ENCODE results near the gene AHCYL2. TPM values are rescaled to one million over a fixed set of nuclear protein-coding genes. Genes with fewer than 3 reads are reported as not detected.
A peak's percentile ranks its signal among the peaks of the same experiment; 100 is the strongest.

AHCYL2 gene
- polyA plus RNA-seq, 1 donor from 2014 or later = 5.5 TPM

- no peaks in the 10 kb centered on the region for H3K36me3 Mint-ChIP-seq
- H3K27ac Mint-ChIP-seq = no peak overlapping the region
- H3K4me1 Mint-ChIP-seq = peaks cover 4 to 7% (median 6%) of the 10 kb centered on the region in 3 donors
- H3K27me3 Mint-ChIP-seq = no peaks in the 10 kb centered on the region
- no peaks in the 10 kb centered on the region for H3K9me3 Mint-ChIP-seq
- no peak overlapping the region for H3K4me3 Mint-ChIP-seq
Measured at GRCh38 chr7:129376778-129377700, 152.2 kb downstream of the AHCYL2 start.

GRCh38 chr7:129381710-129382484 lies 157.1 kb downstream of the AHCYL2 start:
- Mint-ChIP-seq H3K4me3 (no peak overlapping the region), H3K27ac (no peak overlapping the region), H3K36me3 (peaks cover 4% of the 10 kb centered on the region), H3K27me3 (no peaks in the 10 kb centered on the region), H3K9me3 (no peaks in the 10 kb centered on the region), H3K4me1 (peaks cover 2 to 5% (median 3%) of the 10 kb centered on the region in 3 donors)

- Mint-ChIP-seq H3K9me3 (no peaks in the 10 kb centered on the region), H3K27me3 (no peaks in the 10 kb centered on the region), H3K4me3 (no peak overlapping the region), H3K36me3 (peaks cover 7% of the 10 kb centered on the region), H3K27ac (peak overlapping the region in 1 of 3 donors; percentile 36), H3K4me1 (peaks cover 0 to 2% (median 1%) of the 10 kb centered on the region in 3 donors)
Measured at GRCh38 chr7:129383542-129384132, 158.8 kb downstream of the AHCYL2 start.

DNA sequence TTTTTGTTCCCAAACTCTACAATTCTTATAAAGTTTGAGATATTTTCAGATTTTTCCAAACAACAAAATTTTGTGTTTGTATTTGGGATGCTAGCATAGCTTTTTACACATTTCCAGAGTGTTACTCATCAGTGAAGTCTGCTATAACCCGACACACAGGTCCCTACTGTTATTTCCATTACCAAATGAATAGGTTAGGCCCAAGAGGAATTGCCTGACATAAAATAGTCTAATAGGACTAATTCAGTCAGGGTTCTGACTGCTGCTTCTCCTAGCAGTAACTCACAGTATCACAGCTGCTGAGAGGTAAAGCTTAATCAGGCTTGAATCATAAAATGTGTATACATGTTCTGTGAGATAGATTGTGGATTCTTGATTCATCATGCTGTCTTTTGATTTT lies 160.3 kb downstream of the AHCYL2 start:
- Mint-ChIP-seq H3K9me3 (no peaks in the 10 kb centered on the region), H3K27me3 (no peaks in the 10 kb centered on the region), H3K27ac (no peak overlapping the region), H3K4me3 (no peak overlapping the region), H3K4me1 (peaks cover 0 to 2% (median 1%) of the 10 kb centered on the region in 3 donors), H3K36me3 (peaks cover 7% of the 10 kb centered on the region)

GRCh38 chr7:129385598-129385997 lies 160.8 kb downstream of the AHCYL2 start:
- no peaks in the 10 kb centered on the region for H3K9me3 Mint-ChIP-seq

GRCh38 chr7:129386506-129386905 lies 161.7 kb downstream of the AHCYL2 start:
- Mint-ChIP-seq H3K4me3 (no peak overlapping the region), H3K36me3 (peaks cover 7% of the 10 kb centered on the region), H3K9me3 (no peaks in the 10 kb centered on the region), H3K27me3 (no peaks in the 10 kb centered on the region), H3K4me1 (peaks cover 0 to 2% (median 1%) of the 10 kb centered on the region in 3 donors), H3K27ac (no peak overlapping the region)

More at GRCh38 chr7:129385598-129385997, 160.8 kb downstream of the AHCYL2 start:
- Mint-ChIP-seq H3K4me3 (no peak overlapping the region), H3K27ac (no peak overlapping the region), H3K36me3 (peaks cover 7% of the 10 kb centered on the region), H3K4me1 (peaks cover 0 to 2% (median 1%) of the 10 kb centered on the region in 3 donors), H3K27me3 (no peaks in the 10 kb centered on the region)

GRCh38 chr7:129387537-129387936 lies 162.7 kb downstream of the AHCYL2 start:
- H3K9me3 Mint-ChIP-seq = no peaks in the 10 kb centered on the region
- peaks cover 0 to 2% (median 1%) of the 10 kb centered on the region in 3 donors for H3K4me1 Mint-ChIP-seq
- no peak overlapping the region for H3K27ac Mint-ChIP-seq
- peaks cover 7% of the 10 kb centered on the region for H3K36me3 Mint-ChIP-seq
- no peak overlapping the region for H3K4me3 Mint-ChIP-seq
- H3K27me3 Mint-ChIP-seq = no peaks in the 10 kb centered on the region

DNA sequence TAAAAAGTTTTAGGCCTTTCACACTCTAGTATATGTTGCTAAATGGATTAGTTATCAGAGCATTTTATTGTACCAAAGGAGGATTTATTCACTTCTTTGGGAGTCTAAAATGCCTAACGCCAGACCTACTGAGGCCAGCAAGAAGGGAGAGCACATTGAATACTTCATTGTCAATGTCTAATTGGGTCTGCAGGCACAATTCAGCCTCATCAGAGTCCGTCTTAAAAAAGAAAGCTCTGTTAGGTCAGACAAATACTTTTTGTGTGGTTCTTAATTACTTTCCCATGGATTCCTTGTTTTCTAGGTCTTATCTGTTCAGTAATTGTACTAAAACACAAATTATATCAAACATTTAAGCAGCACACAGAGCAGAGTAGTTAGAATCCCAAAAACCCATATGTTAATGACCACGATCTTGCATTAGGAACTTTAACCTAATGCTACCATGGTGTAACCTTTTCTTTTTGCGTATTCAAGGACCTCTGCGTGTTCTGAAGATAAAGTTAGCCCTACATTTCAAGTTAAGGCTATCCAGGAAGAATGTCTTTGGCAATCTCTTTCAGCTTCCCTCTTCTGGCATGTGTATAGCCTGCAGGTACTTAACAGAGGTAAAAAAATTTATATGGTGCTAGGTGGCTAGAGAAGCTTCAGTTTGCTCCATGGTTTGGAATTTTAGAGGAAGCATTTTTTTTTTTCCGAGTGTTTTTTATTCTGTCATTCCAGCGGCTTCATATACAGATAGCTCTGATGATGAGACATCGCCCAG lies 163.7 kb downstream of the AHCYL2 start:
- no peak overlapping the region for H3K4me3 Mint-ChIP-seq
- no peaks in the 10 kb centered on the region for H3K4me1 Mint-ChIP-seq
- H3K36me3 Mint-ChIP-seq = peaks cover 5% of the 10 kb centered on the region
- H3K9me3 Mint-ChIP-seq = no peaks in the 10 kb centered on the region
- H3K27ac Mint-ChIP-seq = no peak overlapping the region
- H3K27me3 Mint-ChIP-seq = no peaks in the 10 kb centered on the region

GRCh38 chr7:129389829-129390228 lies 165.0 kb downstream of the AHCYL2 start:
- peaks cover 5% of the 10 kb centered on the region for H3K36me3 Mint-ChIP-seq
- H3K4me3 Mint-ChIP-seq = no peak overlapping the region
- no peaks in the 10 kb centered on the region for H3K27me3 Mint-ChIP-seq
- no peaks in the 10 kb centered on the region for H3K9me3 Mint-ChIP-seq
- no peak overlapping the region for H3K27ac Mint-ChIP-seq
- no peaks in the 10 kb centered on the region for H3K4me1 Mint-ChIP-seq

DNA sequence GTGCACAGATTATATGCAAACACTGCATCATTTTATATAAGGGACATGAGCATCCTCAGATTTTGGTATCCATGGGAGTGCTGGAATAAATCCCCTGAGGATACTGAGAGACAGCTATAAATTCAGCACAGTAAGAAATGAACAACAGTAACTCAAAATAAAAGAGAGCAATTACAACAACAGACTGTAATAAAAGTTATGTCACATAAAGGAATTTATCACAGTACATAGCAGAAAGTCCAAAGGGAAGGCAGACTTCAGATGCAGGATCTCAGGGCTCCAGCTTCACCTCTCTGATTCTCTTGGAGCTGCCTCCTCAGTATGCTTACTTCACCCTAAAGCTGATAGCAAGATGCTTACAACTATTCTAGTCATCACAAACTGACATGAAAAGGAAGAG lies 165.5 kb downstream of the AHCYL2 start:
- H3K27me3 Mint-ChIP-seq = no peaks in the 10 kb centered on the region
- no peak overlapping the region for H3K27ac Mint-ChIP-seq
- H3K9me3 Mint-ChIP-seq = no peaks in the 10 kb centered on the region
- no peak overlapping the region for H3K4me3 Mint-ChIP-seq
- H3K36me3 Mint-ChIP-seq = peaks cover 5% of the 10 kb centered on the region
- H3K4me1 Mint-ChIP-seq = no peaks in the 10 kb centered on the region

- Mint-ChIP-seq H3K36me3 (peaks cover 3% of the 10 kb centered on the region), H3K27me3 (no peaks in the 10 kb centered on the region), H3K9me3 (no peaks in the 10 kb centered on the region), H3K4me1 (no peaks in the 10 kb centered on the region), H3K4me3 (no peak overlapping the region), H3K27ac (no peak overlapping the region)
Measured at GRCh38 chr7:129391546-129392171, 166.8 kb downstream of the AHCYL2 start.

DNA sequence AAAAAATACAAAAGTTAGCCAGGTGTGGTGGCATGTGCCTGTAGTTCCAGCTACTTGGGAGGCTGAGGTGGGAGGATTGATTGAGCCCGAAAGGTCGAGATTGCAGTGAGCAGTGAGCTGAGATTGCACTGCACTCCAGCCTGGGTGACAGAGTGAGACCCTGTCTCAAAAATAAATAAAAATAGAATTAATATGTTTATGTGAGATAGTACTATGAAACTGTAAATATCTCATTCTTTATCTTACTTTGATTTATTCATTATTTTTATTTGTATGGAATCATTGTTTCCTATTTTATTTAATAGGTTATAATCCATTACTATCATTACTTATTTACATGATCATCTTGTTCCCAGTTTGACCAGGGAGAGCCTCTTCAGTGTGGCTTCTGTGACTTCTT lies 168.4 kb downstream of the AHCYL2 start:
- no peak overlapping the region for H3K27ac Mint-ChIP-seq
- no peak overlapping the region for H3K4me3 Mint-ChIP-seq
- H3K9me3 Mint-ChIP-seq = no peaks in the 10 kb centered on the region
- no peaks in the 10 kb centered on the region for H3K36me3 Mint-ChIP-seq
- H3K4me1 Mint-ChIP-seq = no peaks in the 10 kb centered on the region
- H3K27me3 Mint-ChIP-seq = no peaks in the 10 kb centered on the region

GRCh38 chr7:129394101-129394500 lies 169.3 kb downstream of the AHCYL2 start:
- Mint-ChIP-seq H3K4me3 (no peak overlapping the region), H3K4me1 (no peaks in the 10 kb centered on the region), H3K27ac (no peak overlapping the region), H3K9me3 (no peaks in the 10 kb centered on the region), H3K27me3 (no peaks in the 10 kb centered on the region), H3K36me3 (no peaks in the 10 kb centered on the region)
